ENCODE measurements around the gene TINCR.

DNA sequence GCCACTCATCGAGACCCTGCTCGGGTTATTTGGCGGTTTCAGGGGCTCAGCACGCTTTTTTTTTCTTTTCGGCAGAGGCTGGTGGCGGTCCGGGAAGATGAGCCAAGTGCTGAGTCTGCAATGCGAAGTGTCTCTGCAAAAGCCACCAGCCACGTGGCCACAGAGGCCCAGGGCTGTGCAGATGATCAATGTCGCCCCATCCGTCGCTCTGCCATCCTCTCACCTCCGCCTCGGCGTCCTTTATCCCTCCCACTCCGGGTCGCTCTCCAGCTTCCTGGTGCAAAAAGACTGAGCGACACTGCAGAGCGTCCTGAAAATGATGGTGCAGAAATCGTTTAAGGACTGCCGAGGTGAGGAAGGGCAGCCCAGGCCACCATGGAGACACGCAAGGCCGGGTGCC is 55.0 kb downstream of the TINCR start:
- TF ChIP-seq, protein P1, sequence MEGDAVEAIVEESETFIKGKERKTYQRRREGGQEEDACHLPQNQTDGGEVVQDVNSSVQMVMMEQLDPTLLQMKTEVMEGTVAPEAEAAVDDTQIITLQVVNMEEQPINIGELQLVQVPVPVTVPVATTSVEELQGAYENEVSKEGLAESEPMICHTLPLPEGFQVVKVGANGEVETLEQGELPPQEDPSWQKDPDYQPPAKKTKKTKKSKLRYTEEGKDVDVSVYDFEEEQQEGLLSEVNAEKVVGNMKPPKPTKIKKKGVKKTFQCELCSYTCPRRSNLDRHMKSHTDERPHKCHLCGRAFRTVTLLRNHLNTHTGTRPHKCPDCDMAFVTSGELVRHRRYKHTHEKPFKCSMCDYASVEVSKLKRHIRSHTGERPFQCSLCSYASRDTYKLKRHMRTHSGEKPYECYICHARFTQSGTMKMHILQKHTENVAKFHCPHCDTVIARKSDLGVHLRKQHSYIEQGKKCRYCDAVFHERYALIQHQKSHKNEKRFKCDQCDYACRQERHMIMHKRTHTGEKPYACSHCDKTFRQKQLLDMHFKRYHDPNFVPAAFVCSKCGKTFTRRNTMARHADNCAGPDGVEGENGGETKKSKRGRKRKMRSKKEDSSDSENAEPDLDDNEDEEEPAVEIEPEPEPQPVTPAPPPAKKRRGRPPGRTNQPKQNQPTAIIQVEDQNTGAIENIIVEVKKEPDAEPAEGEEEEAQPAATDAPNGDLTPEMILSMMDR (conservative IDR thresholded peaks at IDR 0.05; ENCODE audit: low read length): no peak
- TF ChIP-seq EZH2phosphoT487 (IDR thresholded peaks at IDR 0.05; ENCODE audit: borderline replicate concordance, low read depth, low read length): no peak

Measured in OCI-LY7 (cell line).